Mesenchymal stem cell (in vitro differentiated cells and primary cell): ENCODE measurements around the gene BNC2.

ENCODE experiments used
- DNase-seq: peaks from one replicate; pipeline ENCODE4 v3.0.0-alpha.2; 2013
- H2AFZ ChIP-seq: one replicate; pipeline ENCODE4 v1.6.1; 2013; ENCODE audit warnings: low read depth, mild to moderate bottlenecking, control low read depth, inconsistent platforms, low read length, moderate library complexity
- H2AK5ac ChIP-seq: 2 replicates; pipeline ENCODE4 v1.6.1; 2013; ENCODE audit warnings: low read length, moderate library complexity, mild to moderate bottlenecking, inconsistent platforms; ENCODE audit not compliant: severe bottlenecking
- H2BK120ac ChIP-seq: one replicate; pipeline ENCODE4 v1.6.1; 2013; ENCODE audit warnings: low read depth, mild to moderate bottlenecking, inconsistent platforms, low read length, moderate library complexity
- H2BK12ac ChIP-seq, 2 experiments: one replicate each; pipeline ENCODE4 v1.6.1; 2013; ENCODE audit warnings: inconsistent platforms in 2 of 2, low read length in 2 of 2, mild to moderate bottlenecking in 2 of 2, moderate library complexity in 2 of 2, control low read depth in 1 of 2
- H2BK15ac ChIP-seq: one replicate; pipeline ENCODE4 v1.6.1; 2013; ENCODE audit warnings: mild to moderate bottlenecking, low read depth, inconsistent platforms; ENCODE audit not compliant: poor library complexity, severe bottlenecking
- H2BK5ac ChIP-seq: 2 replicates; pipeline ENCODE4 v1.6.1; 2013; ENCODE audit warnings: low read depth, mild to moderate bottlenecking, low read length, control low read depth, inconsistent platforms; ENCODE audit not compliant: poor library complexity, severe bottlenecking
- H3K14ac ChIP-seq, 2 experiments: one replicate each; pipeline ENCODE4 v1.6.1; 2013; ENCODE audit warnings: inconsistent platforms in 2 of 2, low read length in 2 of 2, control low read depth in 1 of 2, mild to moderate bottlenecking in 1 of 2, moderate library complexity in 1 of 2
- H3K18ac ChIP-seq, 2 experiments: one replicate each; pipeline ENCODE4 v1.6.1; 2013; ENCODE audit warnings: inconsistent platforms in 2 of 2, low read length in 2 of 2, control low read depth in 1 of 2, low read depth in 1 of 2, mild to moderate bottlenecking in 1 of 2
- H3K23ac ChIP-seq, 2 experiments: one replicate each; pipeline ENCODE4 v1.6.1; 2013; ENCODE audit warnings: inconsistent platforms in 2 of 2, low read length in 2 of 2, mild to moderate bottlenecking in 2 of 2, moderate library complexity in 2 of 2, control low read depth in 1 of 2
- H3K27ac ChIP-seq: 2 replicates; pipeline ENCODE4 v1.5.1; 2013; ENCODE audit warnings: mild to moderate bottlenecking, moderate library complexity, low read length, control low read depth, inconsistent platforms; ENCODE audit not compliant: poor library complexity, severe bottlenecking
- H3K27me3 ChIP-seq, 2 experiments: 2 replicates each; pipeline versions ENCODE4 v1.6.1 to v1.7.0; 2013; ENCODE audit warnings: low read length in 2 of 2, mild to moderate bottlenecking in 2 of 2, moderate library complexity in 2 of 2, control low read depth in 1 of 2, inconsistent platforms in 1 of 2; ENCODE audit not compliant: control insufficient read depth in 1 of 2, insufficient read depth in 1 of 2
- H3K36me3 ChIP-seq, 2 experiments: 2 replicates each; pipeline versions ENCODE4 v1.6.1 to v1.7.0; 2013; ENCODE audit warnings: low read length in 2 of 2, control low read depth in 1 of 2, inconsistent platforms in 1 of 2, low read depth in 1 of 2, mild to moderate bottlenecking in 1 of 2; ENCODE audit not compliant: insufficient read depth in 2 of 2, control insufficient read depth in 1 of 2
- H3K4ac ChIP-seq, 2 experiments: one replicate each; pipeline ENCODE4 v1.6.1; 2013; ENCODE audit warnings: inconsistent platforms in 2 of 2, low read length in 2 of 2, mild to moderate bottlenecking in 2 of 2, moderate library complexity in 2 of 2, control low read depth in 1 of 2, low read depth in 1 of 2
- H3K4me1 ChIP-seq: 2 replicates; pipeline ENCODE4 v1.6.1; 2013; ENCODE audit warnings: low read depth, low read length, control low read depth; ENCODE audit not compliant: control insufficient read depth, insufficient read depth
- H3K4me2 ChIP-seq: 2 replicates; pipeline ENCODE4 v1.6.1; 2013; ENCODE audit warnings: low read length, mild to moderate bottlenecking, inconsistent platforms; ENCODE audit not compliant: poor library complexity, severe bottlenecking
- H3K4me3 ChIP-seq, 2 experiments: 2 replicates each; pipeline versions ENCODE4 v1.5.1 to v1.7.0; 2013; ENCODE audit warnings: low read length in 2 of 2, mild to moderate bottlenecking in 2 of 2, control low read depth in 1 of 2, low read depth in 1 of 2; ENCODE audit not compliant: insufficient read depth in 1 of 2
- H3K79me1 ChIP-seq: replicated peaks from 2 replicates; pipeline ENCODE4 v1.6.1; 2013; ENCODE audit warnings: mild to moderate bottlenecking, control low read depth, low read length, inconsistent platforms; ENCODE audit not compliant: poor library complexity, severe bottlenecking
- H3K9ac ChIP-seq: 2 replicates; pipeline ENCODE4 v1.7.0; 2013; ENCODE audit warnings: mild to moderate bottlenecking, low read length, moderate library complexity
- H3K9me3 ChIP-seq: 2 replicates; pipeline ENCODE4 v1.7.0; 2013; ENCODE audit warnings: mild to moderate bottlenecking, low read length; ENCODE audit not compliant: control insufficient read depth
- H4K8ac ChIP-seq: one replicate; pipeline ENCODE4 v1.6.1; 2013; ENCODE audit warnings: inconsistent platforms, mild to moderate bottlenecking, low read length, moderate library complexity
- H4K91ac ChIP-seq: one replicate; pipeline ENCODE4 v1.6.1; 2013; ENCODE audit warnings: mild to moderate bottlenecking, low read length, inconsistent platforms
- WGBS: methylation state at CpG from one replicate; pipeline ENCODE4 v1.1.7; 2013; ENCODE audit warnings: mixed read lengths; 5-methylcytosine and 5-hydroxymethylcytosine counted together

BNC2 gene

GRCh38 chr9:16405421-16405820, 465.0 kb downstream of the BNC2 start:
- Histone ChIP-seq H3K23ac (no peak overlapping the region), H2BK15ac (no peak overlapping the region), H3K4ac (no peak overlapping the region), H4K91ac (no peak overlapping the region), H3K4me3 (no peak overlapping the region), H3K27me3 (no peaks in the 10 kb centered on the region), H3K36me3 (no peaks in the 10 kb centered on the region), H2AFZ (no peak overlapping the region), H3K4me2 (no peak overlapping the region), H4K8ac (no peak overlapping the region), H2BK12ac (no peak overlapping the region), H2AK5ac (no peak overlapping the region), H3K9me3 (no peaks in the 10 kb centered on the region), H2BK120ac (no peak overlapping the region), H2BK5ac (no peak overlapping the region), H3K4me1 (peaks cover 4% of the 10 kb centered on the region), H3K18ac (no peak overlapping the region), H3K79me1 (no peaks in the 10 kb centered on the region), H3K27ac (no peak overlapping the region), H3K9ac (no peak overlapping the region), H3K14ac (no peak overlapping the region)
- 93% methylated on average over 1 of the region's 3 CpGs for WGBS
- no peak for DNase-seq

- 98% methylated on average over 3 of the region's 6 CpGs for WGBS
- H4K8ac ChIP-seq: no peak overlapping the region
Measured at GRCh38 chr9:16401701-16402100, 468.8 kb downstream of the BNC2 start.

GRCh38 chr9:16398691-16399090, 471.8 kb downstream of the BNC2 start:
- no peaks in the 10 kb centered on the region for H3K79me1 ChIP-seq
- H3K23ac ChIP-seq: no peak overlapping the region
- H3K27ac ChIP-seq: no peak overlapping the region
- no peak overlapping the region for H2BK5ac ChIP-seq
- peak overlapping the region; percentile 45 for H4K91ac ChIP-seq
- no peaks in the 10 kb centered on the region for H3K36me3 ChIP-seq
- no peak overlapping the region for H2BK120ac ChIP-seq
- H3K4me3 ChIP-seq: no peak overlapping the region
- peaks cover 6% of the 10 kb centered on the region for H3K9me3 ChIP-seq
- H4K8ac ChIP-seq: no peak overlapping the region
- H3K27me3 ChIP-seq: no peaks in the 10 kb centered on the region
- peaks cover 3% of the 10 kb centered on the region for H3K4me1 ChIP-seq
- no peak overlapping the region for H2BK15ac ChIP-seq
- H3K4me2 ChIP-seq: no peak overlapping the region
- no peak overlapping the region for H2AFZ ChIP-seq
- H3K9ac ChIP-seq: no peak overlapping the region
- WGBS: 100% methylated on average over 3 of the region's 3 CpGs
- H3K18ac ChIP-seq: no peak overlapping the region
- H2AK5ac ChIP-seq: peak overlapping the region; percentile 73
- DNase-seq: no peak
- no peak overlapping the region for H3K14ac ChIP-seq
- no peak overlapping the region for H3K4ac ChIP-seq
- peak overlapping the region; percentile 31 to 48 for H2BK12ac ChIP-seq

More at GRCh38 chr9:16401701-16402100, 468.8 kb downstream of the BNC2 start:
- DNase-seq: no peak
- no peak overlapping the region for H4K91ac ChIP-seq
- no peak overlapping the region for H2AK5ac ChIP-seq
- no peak overlapping the region for H3K14ac ChIP-seq
- no peaks in the 10 kb centered on the region for H3K79me1 ChIP-seq
- H2BK5ac ChIP-seq: no peak overlapping the region
- H3K4me1 ChIP-seq: peaks cover 3% of the 10 kb centered on the region
- H3K18ac ChIP-seq: no peak overlapping the region
- H3K27me3 ChIP-seq: no peaks in the 10 kb centered on the region
- no peaks in the 10 kb centered on the region for H3K9me3 ChIP-seq
- H3K4me3 ChIP-seq: no peak overlapping the region
- H2BK120ac ChIP-seq: no peak overlapping the region
- H3K23ac ChIP-seq: no peak overlapping the region
- H3K4ac ChIP-seq: no peak overlapping the region
- no peak overlapping the region for H3K27ac ChIP-seq
- no peaks in the 10 kb centered on the region for H3K36me3 ChIP-seq
- H2BK15ac ChIP-seq: no peak overlapping the region
- H3K4me2 ChIP-seq: no peak overlapping the region
- H2AFZ ChIP-seq: no peak overlapping the region
- no peak overlapping the region for H2BK12ac ChIP-seq
- H3K9ac ChIP-seq: no peak overlapping the region

GRCh38 chr9:16396389-16396788, 474.1 kb downstream of the BNC2 start:
- no peak overlapping the region for H3K9ac ChIP-seq
- no peak overlapping the region for H3K4me3 ChIP-seq
- H3K4me1 ChIP-seq: peaks cover 6% of the 10 kb centered on the region
- no peaks in the 10 kb centered on the region for H3K79me1 ChIP-seq
- H3K27ac ChIP-seq: no peak overlapping the region
- H2AK5ac ChIP-seq: no peak overlapping the region
- H3K18ac ChIP-seq: no peak overlapping the region
- H3K9me3 ChIP-seq: peaks cover 12% of the 10 kb centered on the region
- no peak overlapping the region for H3K23ac ChIP-seq
- H3K14ac ChIP-seq: no peak overlapping the region
- H2BK5ac ChIP-seq: no peak overlapping the region
- no peak overlapping the region for H2BK12ac ChIP-seq
- H3K4me2 ChIP-seq: no peak overlapping the region
- H2AFZ ChIP-seq: no peak overlapping the region
- no peaks in the 10 kb centered on the region for H3K27me3 ChIP-seq
- H3K4ac ChIP-seq: no peak overlapping the region
- no peaks in the 10 kb centered on the region for H3K36me3 ChIP-seq
- H2BK15ac ChIP-seq: no peak overlapping the region
- no peak overlapping the region for H2BK120ac ChIP-seq
- H4K8ac ChIP-seq: no peak overlapping the region
- H4K91ac ChIP-seq: no peak overlapping the region
- DNase-seq: peak; percentile 21
- WGBS: 84% methylated on average over 3 of the region's 4 CpGs
